ENCODE measurements around the gene POLR3E. TPM values are rescaled to one million over a fixed set of nuclear protein-coding genes. Genes with fewer than 3 reads are reported as not detected.

The POLR3E gene
- total RNA-seq, 1 experiment from 2014 or later, result 69.8 TPM

DNA sequence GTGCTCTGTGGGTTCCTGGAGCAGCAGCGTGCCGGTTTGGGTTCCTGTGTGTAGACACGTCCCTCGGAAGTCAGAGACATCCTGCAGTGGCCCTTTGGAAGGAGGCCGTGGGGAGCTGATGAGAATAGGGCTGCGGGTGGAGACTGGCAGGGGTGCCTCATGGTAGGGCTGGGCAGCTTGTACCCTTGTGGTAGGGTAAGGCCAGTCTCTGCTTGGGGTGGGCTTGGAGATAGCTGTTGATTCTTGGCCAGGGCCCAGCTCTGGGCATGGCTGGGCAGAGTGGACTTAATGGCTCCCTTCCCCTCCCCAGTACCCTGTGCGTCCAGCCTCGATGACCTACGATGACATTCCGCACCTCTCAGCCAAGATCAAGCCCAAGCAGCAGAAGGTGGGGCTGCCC lies 10.6 kb downstream of the POLR3E start:
- intact Hi-C loops (cut with micrococcal nuclease; ENCODE audit: unreplicated experiment), result no loop called here
- no peak for TF ChIP-seq EZH2 (IDR thresholded peaks at IDR 0.05; ENCODE audit: borderline replicate concordance, low read depth, low read length, poor library complexity, severe bottlenecking)
- TF ChIP-seq, protein P1, sequence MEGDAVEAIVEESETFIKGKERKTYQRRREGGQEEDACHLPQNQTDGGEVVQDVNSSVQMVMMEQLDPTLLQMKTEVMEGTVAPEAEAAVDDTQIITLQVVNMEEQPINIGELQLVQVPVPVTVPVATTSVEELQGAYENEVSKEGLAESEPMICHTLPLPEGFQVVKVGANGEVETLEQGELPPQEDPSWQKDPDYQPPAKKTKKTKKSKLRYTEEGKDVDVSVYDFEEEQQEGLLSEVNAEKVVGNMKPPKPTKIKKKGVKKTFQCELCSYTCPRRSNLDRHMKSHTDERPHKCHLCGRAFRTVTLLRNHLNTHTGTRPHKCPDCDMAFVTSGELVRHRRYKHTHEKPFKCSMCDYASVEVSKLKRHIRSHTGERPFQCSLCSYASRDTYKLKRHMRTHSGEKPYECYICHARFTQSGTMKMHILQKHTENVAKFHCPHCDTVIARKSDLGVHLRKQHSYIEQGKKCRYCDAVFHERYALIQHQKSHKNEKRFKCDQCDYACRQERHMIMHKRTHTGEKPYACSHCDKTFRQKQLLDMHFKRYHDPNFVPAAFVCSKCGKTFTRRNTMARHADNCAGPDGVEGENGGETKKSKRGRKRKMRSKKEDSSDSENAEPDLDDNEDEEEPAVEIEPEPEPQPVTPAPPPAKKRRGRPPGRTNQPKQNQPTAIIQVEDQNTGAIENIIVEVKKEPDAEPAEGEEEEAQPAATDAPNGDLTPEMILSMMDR (conservative IDR thresholded peaks at IDR 0.05; ENCODE audit: low read depth, low read length), result no peak
- no peak for DNase-seq (ENCODE audit: low spot score)
- ChIA-PET CTCF (no interaction called here), POLR2A (ENCODE audit: low non-redundant PET) (interaction anchor here (0.6 kb wide), 2 partner anchors 65 to 301 kb away, joined by 5 to 9 read pairs; no protein-coding TSS in a partner anchor)
- H3K27me3 ChIP-seq (replicated peaks; ENCODE audit: insufficient read depth, low read depth, low read length, poor library complexity), result no peaks in the 10 kb centered on the region
- no peaks in the 10 kb centered on the region for H3K4me1 ChIP-seq (ENCODE audit: insufficient read depth, low read length, poor library complexity, severe bottlenecking)
- H3K27ac ChIP-seq (ENCODE audit: low read depth, low read length, poor library complexity, severe bottlenecking), result no peak overlapping the region
- H3K4me3 ChIP-seq (ENCODE audit: low read depth, low read length, poor library complexity, severe bottlenecking), result no peak overlapping the region
- no TSS peak for BruUV-seq (replicated peaks)
- H3K9me3 ChIP-seq (ENCODE audit: low read depth, low read length, poor library complexity, severe bottlenecking), result no peaks in the 10 kb centered on the region
- peaks cover 31% of the 10 kb centered on the region for H3K36me3 ChIP-seq (ENCODE audit: insufficient read depth, low read length, poor library complexity, severe bottlenecking)

GRCh38 chr16:22308824-22309520 lies 11.8 kb downstream of the POLR3E start:
- Histone ChIP-seq H3K4me3 (ENCODE audit: low read depth, low read length, poor library complexity, severe bottlenecking) (no peak overlapping the region), H3K27me3 (replicated peaks; ENCODE audit: insufficient read depth, low read depth, low read length, poor library complexity) (no peaks in the 10 kb centered on the region), H3K27ac (ENCODE audit: low read depth, low read length, poor library complexity, severe bottlenecking) (no peak overlapping the region), H3K36me3 (ENCODE audit: insufficient read depth, low read length, poor library complexity, severe bottlenecking) (peaks cover 36% of the 10 kb centered on the region), H3K9me3 (ENCODE audit: low read depth, low read length, poor library complexity, severe bottlenecking) (no peaks in the 10 kb centered on the region), H3K4me1 (ENCODE audit: insufficient read depth, low read length, poor library complexity, severe bottlenecking) (no peaks in the 10 kb centered on the region)
- CTCF ChIA-PET, result no interaction called here
- POLR2A ChIA-PET (ENCODE audit: low non-redundant PET), result no interaction called here
- DNase-seq (ENCODE audit: low spot score), result no peak
- no peak for TF ChIP-seq EZH2 (IDR thresholded peaks at IDR 0.05; ENCODE audit: borderline replicate concordance, low read depth, low read length, poor library complexity, severe bottlenecking)
- TF ChIP-seq, protein P1 (conservative IDR thresholded peaks at IDR 0.05; ENCODE audit: low read depth, low read length), result no peak
- intact Hi-C loops (cut with micrococcal nuclease; ENCODE audit: unreplicated experiment), result no loop called here
- no TSS peak for BruUV-seq (replicated peaks)

DNA sequence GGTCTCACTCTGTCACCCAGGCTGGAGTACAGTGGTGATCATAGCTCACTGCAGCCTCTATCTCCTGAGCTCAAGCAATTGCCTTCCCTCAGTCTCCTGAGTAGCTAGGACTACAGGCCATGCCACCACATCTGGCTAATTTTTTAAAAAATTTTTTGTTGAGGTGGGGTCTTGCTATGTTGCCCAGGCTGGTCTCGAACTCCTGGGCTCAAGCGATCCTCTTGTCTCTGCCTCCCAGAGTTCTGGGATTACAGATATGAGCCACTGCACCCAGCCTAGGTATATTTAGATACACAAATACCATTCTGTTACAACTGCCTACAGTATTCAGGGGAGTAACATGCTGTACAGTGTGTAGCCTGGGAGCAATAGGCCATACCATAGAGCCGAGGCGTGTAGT lies 14.3 kb downstream of the POLR3E start:
- ChIA-PET POLR2A (ENCODE audit: low non-redundant PET) (no interaction called here), CTCF (interaction anchor here (0.9 kb wide), 1 partner anchor 11 kb away, joined by 3 read pairs; no protein-coding TSS in a partner anchor)
- no TSS peak for BruUV-seq (replicated peaks)
- no peaks in the 10 kb centered on the region for H3K4me1 ChIP-seq (ENCODE audit: insufficient read depth, low read length, poor library complexity, severe bottlenecking)
- H3K27me3 ChIP-seq (replicated peaks; ENCODE audit: insufficient read depth, low read depth, low read length, poor library complexity), result no peaks in the 10 kb centered on the region
- peaks cover 51% of the 10 kb centered on the region for H3K36me3 ChIP-seq (ENCODE audit: insufficient read depth, low read length, poor library complexity, severe bottlenecking)
- DNase-seq (ENCODE audit: low spot score), result no peak
- H3K4me3 ChIP-seq (ENCODE audit: low read depth, low read length, poor library complexity, severe bottlenecking), result no peak overlapping the region
- H3K27ac ChIP-seq (ENCODE audit: low read depth, low read length, poor library complexity, severe bottlenecking), result no peak overlapping the region
- no peaks in the 10 kb centered on the region for H3K9me3 ChIP-seq (ENCODE audit: low read depth, low read length, poor library complexity, severe bottlenecking)
- intact Hi-C loops (cut with micrococcal nuclease; ENCODE audit: unreplicated experiment), result no loop called here
- TF ChIP-seq, protein P1 (conservative IDR thresholded peaks at IDR 0.05; ENCODE audit: low read depth, low read length), result no peak
- TF ChIP-seq EZH2 (IDR thresholded peaks at IDR 0.05; ENCODE audit: borderline replicate concordance, low read depth, low read length, poor library complexity, severe bottlenecking), result no peak

All from A673 (cell line).